HG03159 (cell line): ENCODE measurements around the gene NCEH1.
"Not testable (repeated sequence)": the region's sequence is repeated elsewhere in the genome, so short reads cannot be mapped to it uniquely, and the experiment has no call there.

Experiments used
- ATAC-seq: cut with Tn5 transposase; IDR thresholded peaks from one replicate; pipeline ENCODE4 v1.9.1; 2021; ENCODE audit warnings: mild to moderate bottlenecking, moderate library complexity; ENCODE audit not compliant: unreplicated experiment

Gene NCEH1

GRCh38 chr3:172615296-172615695 lies 95.6 kb downstream of the NCEH1 start:
- ATAC-seq = no peak

- ATAC-seq = no peak
Measured at GRCh38 chr3:172614340-172615274, 96.3 kb downstream of the NCEH1 start.

GRCh38 chr3:172613845-172614244 lies 97.0 kb downstream of the NCEH1 start:
- ATAC-seq = no peak

- ATAC-seq = no peak
Measured at GRCh38 chr3:172612871-172613678, 97.8 kb downstream of the NCEH1 start.

- no peak for ATAC-seq
Measured at GRCh38 chr3:172609750-172610149, 101.1 kb downstream of the NCEH1 start.

- no peak for ATAC-seq
Measured at GRCh38 chr3:172608575-172608974, 102.3 kb downstream of the NCEH1 start.

GRCh38 chr3:172607305-172608121 lies 103.4 kb downstream of the NCEH1 start:
- no peak for ATAC-seq

GRCh38 chr3:172606021-172606420 lies 104.8 kb downstream of the NCEH1 start:
- no peak for ATAC-seq

- no peak for ATAC-seq
Measured at GRCh38 chr3:172604895-172605646, 105.8 kb downstream of the NCEH1 start.

GRCh38 chr3:172601066-172601832 lies 109.6 kb downstream of the NCEH1 start:
- ATAC-seq = no peak

- no peak for ATAC-seq
Measured at GRCh38 chr3:172600644-172601065, 110.2 kb downstream of the NCEH1 start.

GRCh38 chr3:172598904-172599303 lies 112.0 kb downstream of the NCEH1 start:
- no peak for ATAC-seq

- ATAC-seq = no peak
Measured at GRCh38 chr3:172596394-172596706, 114.5 kb downstream of the NCEH1 start.

- ATAC-seq = peak; percentile 47
Measured at GRCh38 chr3:172595664-172596393, 115.0 kb downstream of the NCEH1 start.

GRCh38 chr3:172594900-172595663 lies 115.8 kb downstream of the NCEH1 start:
- not testable (repeated sequence) for ATAC-seq

GRCh38 chr3:172592898-172593669 lies 117.8 kb downstream of the NCEH1 start:
- no peak for ATAC-seq
